OCI-LY1 (cell line): Measurements from ENCODE around the gene INPPL1.

Source experiments
- CTCF ChIP-seq: fragments of 200-600 bp; sonication (generic), shearing (Covaris generic); IDR thresholded peaks from 2 replicates; pipeline ENCODE4 v1.5.1; 2017; ENCODE audit warnings: mild to moderate bottlenecking, antibody characterized with exemption, low read length, moderate library complexity, mixed read lengths
- EZH2 ChIP-seq: fragments of 200-600 bp; sonication (generic), shearing (Covaris generic); IDR thresholded peaks from 2 replicates; pipeline ENCODE4 v1.8.0; 2017; ENCODE audit warnings: borderline replicate concordance, mixed run types, mild to moderate bottlenecking, antibody characterized with exemption, low read length, moderate library complexity, mixed read lengths

GRCh38 chr11:72223615-72224563 is 678 bp upstream of the INPPL1 start:
- no peak for TF ChIP-seq EZH2
- no peak for TF ChIP-seq CTCF
